GM19455 (cell line): ENCODE results near the gene GAS6.
"Not testable (repeated sequence)": the region's sequence is repeated elsewhere in the genome, so short reads cannot be mapped to it uniquely, and the experiment has no call there.

ENCODE experiments used
- ATAC-seq: cut with Tn5 transposase; IDR thresholded peaks from one replicate; pipeline ENCODE4 v1.9.1; 2021; ENCODE audit not compliant: unreplicated experiment

GAS6 gene

GRCh38 chr13:113874177-113874576, 10.3 kb upstream of the GAS6 start:
- no peak for ATAC-seq

- ATAC-seq: no peak
These were observed 5.4 kb upstream of the GAS6 start for GRCh38 chr13:113869263-113869662.

- ATAC-seq: not testable (repeated sequence)
These were observed 4.0 kb upstream of the GAS6 start for GRCh38 chr13:113867913-113868312.

- ATAC-seq: no peak
These were observed 1.6 kb upstream of the GAS6 start for GRCh38 chr13:113865427-113865826.

- no peak for ATAC-seq
These were observed 506 bp upstream of the GAS6 start for GRCh38 chr13:113864273-113864890.

- ATAC-seq: no peak
These were observed 849 bp downstream of the GAS6 start for GRCh38 chr13:113862931-113863523.

GRCh38 chr13:113862191-113862930, 1.5 kb downstream of the GAS6 start:
- ATAC-seq: no peak

GRCh38 chr13:113861433-113862030, 2.3 kb downstream of the GAS6 start:
- no peak for ATAC-seq

- ATAC-seq: no peak
These were observed 3.0 kb downstream of the GAS6 start for GRCh38 chr13:113860665-113861432.

- ATAC-seq: no peak
These were observed 3.7 kb downstream of the GAS6 start for GRCh38 chr13:113860051-113860664.

GRCh38 chr13:113859311-113860050, 4.4 kb downstream of the GAS6 start:
- ATAC-seq: no peak

- ATAC-seq: no peak
These were observed 6.2 kb downstream of the GAS6 start for GRCh38 chr13:113857531-113858195.

- no peak for ATAC-seq
These were observed 7.2 kb downstream of the GAS6 start for GRCh38 chr13:113856716-113857065.

GRCh38 chr13:113855931-113856715, 7.8 kb downstream of the GAS6 start:
- no peak for ATAC-seq

GRCh38 chr13:113855012-113855921, 8.6 kb downstream of the GAS6 start:
- ATAC-seq: no peak

GRCh38 chr13:113854238-113855011, 9.5 kb downstream of the GAS6 start:
- no peak for ATAC-seq
